CD14-positive monocyte (primary cell): ENCODE data around the gene METTL1. TPM values are rescaled to one million over a fixed set of nuclear protein-coding genes. Genes with fewer than 3 reads are reported as not detected.

Experiments
- DNase-seq, 3 donors: peaks; one replicate each; pipeline ENCODE4 v3.0.0-alpha.2; 2011 to 2022
- H2AFZ ChIP-seq: 2 replicates; pipeline ENCODE4 v1.6.0; 2012; ENCODE audit warnings: mild to moderate bottlenecking, low read depth, low read length, inconsistent platforms; ENCODE audit not compliant: insufficient read depth, poor library complexity, severe bottlenecking
- H3K27ac ChIP-seq, 2 donors: 1 replicate in 1 of 2; 2 replicates in 1 of 2; pipeline ENCODE4 v1.5.1; 2012 to 2013; ENCODE audit warnings: low read length in 2 of 2, control low read depth in 1 of 2, inconsistent platforms in 1 of 2, low read depth in 1 of 2, mild to moderate bottlenecking in 1 of 2
- H3K27me3 ChIP-seq, 2 donors: one replicate each; pipeline versions ENCODE4 v1.6.0 to v1.6.1; 2011 to 2013; ENCODE audit warnings: low read length in 2 of 2; ENCODE audit not compliant: control insufficient read depth in 2 of 2, insufficient read depth in 2 of 2
- H3K36me3 ChIP-seq, 2 donors: replicated peaks in 1 of 2; 1 replicate in 1 of 2; 2 replicates in 1 of 2; pipeline versions ENCODE4 v1.5.1 to v1.6.1; 2012 to 2013; ENCODE audit warnings: low read length in 2 of 2, control low read depth in 1 of 2, inconsistent platforms in 1 of 2, mild to moderate bottlenecking in 1 of 2; ENCODE audit not compliant: insufficient read depth in 2 of 2, control insufficient read depth in 1 of 2
- H3K4me1 ChIP-seq, 2 donors: 1 replicate in 1 of 2; 2 replicates in 1 of 2; pipeline versions ENCODE4 v1.5.1 to v1.6.1; 2012 to 2013; ENCODE audit warnings: low read length in 2 of 2, control low read depth in 1 of 2, inconsistent platforms in 1 of 2, mild to moderate bottlenecking in 1 of 2, moderate library complexity in 1 of 2; ENCODE audit not compliant: insufficient read depth in 2 of 2, control insufficient read depth in 1 of 2
- H3K4me2 ChIP-seq: replicated peaks from 2 replicates; pipeline ENCODE3; 2012; ENCODE audit warnings: low read length, moderate library complexity, mild to moderate bottlenecking; ENCODE audit not compliant: poor library complexity, severe bottlenecking; ENCODE audit errors: extremely low read depth
- H3K4me3 ChIP-seq, 3 experiments: fragments of 200-600 bp in 1 of 3; sonication (generic) in 1 of 3; replicated peaks in 1 of 3; 1 replicate in 2 of 3; 2 replicates in 1 of 3; pipeline ENCODE4 v1.5.1; 2011 to 2013; ENCODE audit warnings: low read length in 3 of 3, mild to moderate bottlenecking in 3 of 3, control low read depth in 2 of 3, low read depth in 2 of 3, inconsistent platforms in 1 of 3, moderate library complexity in 1 of 3
- H3K79me2 ChIP-seq: 2 replicates; pipeline ENCODE4 v1.6.0; 2012; ENCODE audit warnings: mild to moderate bottlenecking, control low read depth, inconsistent platforms, low read length, moderate library complexity; ENCODE audit not compliant: insufficient read depth
- H3K9ac ChIP-seq: 2 replicates; pipeline ENCODE4 v1.6.0; 2017; ENCODE audit warnings: low read length, mild to moderate bottlenecking; ENCODE audit not compliant: insufficient read depth, poor library complexity, severe bottlenecking
- H3K9me3 ChIP-seq, 2 donors: replicated peaks in 1 of 2; 1 replicate in 1 of 2; 2 replicates in 1 of 2; pipeline versions ENCODE4 v1.5.1 to v1.6.1; 2012 to 2013; ENCODE audit warnings: low read length in 2 of 2, control low read depth in 1 of 2; ENCODE audit not compliant: control insufficient read depth in 1 of 2, insufficient read depth in 1 of 2
- H4K20me1 ChIP-seq: 2 replicates; pipeline ENCODE4 v1.6.0; 2012; ENCODE audit warnings: mild to moderate bottlenecking, low read length, control low read depth, moderate library complexity; ENCODE audit not compliant: insufficient read depth
- H3K27ac Mint-ChIP-seq, 7 donors: one replicate each; pipeline ENCODE4 v1.8.0; 2020; ENCODE audit warnings: mild to moderate bottlenecking in 7 of 7, mixed read lengths in 7 of 7, moderate library complexity in 6 of 7, inconsistent platforms in 2 of 7
- H3K27me3 Mint-ChIP-seq, 3 donors: one replicate each; pipeline ENCODE4 v1.8.0; 2021 to 2022; ENCODE audit warnings: low read depth in 3 of 3, mild to moderate bottlenecking in 3 of 3, mixed read lengths in 3 of 3, moderate library complexity in 3 of 3, inconsistent platforms in 1 of 3
- H3K36me3 Mint-ChIP-seq, 2 donors: one replicate each; pipeline ENCODE4 v1.8.0; 2020; ENCODE audit warnings: mixed read lengths in 2 of 2, inconsistent platforms in 1 of 2, mild to moderate bottlenecking in 1 of 2
- H3K4me1 Mint-ChIP-seq: one replicate; pipeline ENCODE4 v1.8.0; 2020; ENCODE audit warnings: mild to moderate bottlenecking, mixed read lengths
- H3K4me3 Mint-ChIP-seq, 2 donors: one replicate each; pipeline ENCODE4 v1.8.0; 2020; ENCODE audit warnings: mild to moderate bottlenecking in 2 of 2, mixed read lengths in 2 of 2, moderate library complexity in 1 of 2
- H3K9me3 Mint-ChIP-seq, 7 donors: one replicate each; pipeline ENCODE4 v1.8.0; 2020 to 2022; ENCODE audit warnings: mixed read lengths in 7 of 7, mild to moderate bottlenecking in 6 of 7, moderate library complexity in 6 of 7, inconsistent platforms in 2 of 7
- CTCF ChIP-seq: fragments of 200-600 bp; IDR thresholded peaks from one replicate; pipeline ENCODE4 v1.8.0; 2022; ENCODE audit warnings: antibody characterized with exemption, mild to moderate bottlenecking
- WGBS: methylation state at CpG from one replicate; pipeline ENCODE4 v1.1.5; 2013; ENCODE audit warnings: missing lambda C conversion rate; ENCODE audit not compliant: insufficient coverage; 5-methylcytosine and 5-hydroxymethylcytosine counted together
- intact Hi-C, 2 donors: fragments of 100-400 bp; cut with micrococcal nuclease; formaldehyde crosslinking; loops; one replicate each; pipeline versions ENCODE4 v1.15.0 to v1.15.1; 2023
- polyA plus RNA-seq, 3 donors: library from polyadenylated mRNA; depleted of rRNA in 1 of 3; unstranded in 2 of 3; stranded (reverse) in 1 of 3; fragments of 300-500 nt in 2 of 3; fragments of >200 nt in 1 of 3; fragmentation: Illumina TruSeq in 2 of 3; gene quantifications; 1 replicate in 2 of 3; 2 replicates in 1 of 3; pipeline ENCODE4 v1.2.3, GENCODE V29; 2012 to 2021

METTL1 gene
- polyA plus RNA-seq, 3 donors = 3.4 to 5.0 (median 3.7) TPM

GRCh38 chr12:57732270-57732669 is 39.6 kb downstream of the METTL1 start:
- H3K79me2 ChIP-seq = no peaks in the 10 kb centered on the region
- H2AFZ ChIP-seq = no peak overlapping the region
- peaks cover 66 to 81% of the 10 kb centered on the region in 2 donors for H3K36me3 ChIP-seq
- H3K4me3 ChIP-seq = no peak overlapping the region
- no peak overlapping the region for H3K9ac ChIP-seq
- intact Hi-C loops = no loop called here
- H3K4me2 ChIP-seq = no peak overlapping the region
- H3K4me1 Mint-ChIP-seq = no peaks in the 10 kb centered on the region
- no peak for DNase-seq
- no peaks in the 10 kb centered on the region for H3K4me1 ChIP-seq
- H3K4me3 Mint-ChIP-seq = no peak overlapping the region
- H4K20me1 ChIP-seq = no peaks in the 10 kb centered on the region
- peaks cover 0 to 3% of the 10 kb centered on the region in 2 donors for H3K9me3 ChIP-seq
- peaks cover 69 to 80% of the 10 kb centered on the region in 2 donors for H3K36me3 Mint-ChIP-seq
- no peak for TF ChIP-seq CTCF
- H3K27me3 ChIP-seq = no peaks in the 10 kb centered on the region
- WGBS = 90% methylated on average over 2 of the region's 4 CpGs
- H3K27me3 Mint-ChIP-seq = peaks cover 0 to 1% (median 0%) of the 10 kb centered on the region in 3 donors
- H3K27ac Mint-ChIP-seq = peak overlapping the region in 5 of 7 donors; percentile 21 to 74 (median 46)
- peaks cover 0 to 5% (median 2%) of the 10 kb centered on the region in 7 donors for H3K9me3 Mint-ChIP-seq
- H3K27ac ChIP-seq = no peak overlapping the region

- Histone ChIP-seq H3K9ac (no peak overlapping the region), H4K20me1 (no peaks in the 10 kb centered on the region), H3K4me1 (no peaks in the 10 kb centered on the region), H3K27ac (no peak overlapping the region), H3K79me2 (no peaks in the 10 kb centered on the region), H3K9me3 (peaks cover 0 to 9% of the 10 kb centered on the region in 2 donors), H3K4me2 (no peak overlapping the region), H2AFZ (no peak overlapping the region), H3K27me3 (no peaks in the 10 kb centered on the region), H3K36me3 (peaks cover 71 to 81% of the 10 kb centered on the region in 2 donors), H3K4me3 (no peak overlapping the region)
- no peak for TF ChIP-seq CTCF
- DNase-seq = no peak
- WGBS = 98% methylated on average over 7 of the region's 19 CpGs
- Mint-ChIP-seq H3K4me1 (no peaks in the 10 kb centered on the region), H3K9me3 (peaks cover 0 to 9% (median 7%) of the 10 kb centered on the region in 7 donors), H3K4me3 (no peak overlapping the region), H3K27ac (no peak overlapping the region), H3K36me3 (peaks cover 65 to 80% of the 10 kb centered on the region in 2 donors), H3K27me3 (peaks cover 0 to 1% (median 0%) of the 10 kb centered on the region in 3 donors)
- intact Hi-C loops = no loop called here
Measured at GRCh38 chr12:57731411-57732080, 40.4 kb downstream of the METTL1 start.
